ENCODE data around the gene ITGAL. TPM values are rescaled to one million over a fixed set of nuclear protein-coding genes. Genes with fewer than 3 reads are reported as not detected.
A peak's percentile ranks its signal among the peaks of the same experiment; 100 is the strongest.

ITGAL gene
- total RNA-seq, 1 experiment from 2014 or later, result not detected

GRCh38 chr16:30445408-30446202 is 26.9 kb upstream of the ITGAL start, which contains the start of gene SEPHS2:
TSS of gene SEPHS2 (minus strand) at chr16:30445874. CDS start at chr16:30445727, 147 bp downstream.
- Histone ChIP-seq H3K23ac (ENCODE audit: insufficient read length, low read depth, low read length) (no peak within 1 kb of the TSS), H3K9ac (ENCODE audit: extremely low read depth, insufficient read length, low read length) (peak within 1 kb of the TSS; percentile 37), H2BK20ac (ENCODE audit: low read depth, low read length, poor library complexity, severe bottlenecking) (no peak within 1 kb of the TSS), H3K79me1 (ENCODE audit: insufficient read depth, low read depth, low read length, poor library complexity, severe bottlenecking) (no peaks in the 10 kb centered on the region), H2BK5ac (ENCODE audit: insufficient read length, low read length) (no peak within 1 kb of the TSS), H4K91ac (ENCODE audit: insufficient read length, low read depth, low read length) (no peak within 1 kb of the TSS), H4K5ac (ENCODE audit: insufficient read length, low read depth, low read length) (no peak within 1 kb of the TSS), H3K4ac (ENCODE audit: low read depth, low read length) (no peak within 1 kb of the TSS), H3K4me1 (ENCODE audit: insufficient read depth, low read length) (peaks cover 3% of the 10 kb centered on the region; the same call in 1 of the 2 replicates), H2BK15ac (ENCODE audit: low read depth, low read length) (no peak within 1 kb of the TSS), H3K56ac (ENCODE audit: insufficient read length, low read depth, low read length) (no peak within 1 kb of the TSS), H3K4me2 (ENCODE audit: insufficient read depth, insufficient read length, low read length) (peak within 1 kb of the TSS; percentile 68), H3K18ac (ENCODE audit: insufficient read length, low read depth, low read length) (peak within 1 kb of the TSS; percentile 1), H3T11ph (ENCODE audit: low read length) (no peak within 1 kb of the TSS), H3K79me2 (ENCODE audit: insufficient read depth, low read length) (no peaks in the 10 kb centered on the region; the same call in 1 of the 2 replicates), H4K20me1 (ENCODE audit: control insufficient read depth, insufficient read depth, insufficient read length) (no peaks in the 10 kb centered on the region), H3K9me3 (ENCODE audit: control insufficient read depth, low read depth, low read length) (no peaks in the 10 kb centered on the region), H2AFZ (ENCODE audit: low read length) (peak within 1 kb of the TSS; percentile 100), H3K14ac (ENCODE audit: insufficient read depth, low read length) (no peak within 1 kb of the TSS), H4K8ac (replicated peaks; ENCODE audit: insufficient read length, low read depth, low read length) (no peak within 1 kb of the TSS), H2BK120ac (ENCODE audit: low read depth, low read length, poor library complexity, severe bottlenecking) (no peak within 1 kb of the TSS), H2AK5ac (ENCODE audit: insufficient read length, low read length) (no peak within 1 kb of the TSS), H2BK12ac (ENCODE audit: insufficient read length, low read depth, low read length) (no peak within 1 kb of the TSS), H3K27me3 (ENCODE audit: insufficient read depth, low read length) (no peaks in the 10 kb centered on the region), H3K23me2 (ENCODE audit: insufficient read length, low read depth, low read length, poor library complexity, severe bottlenecking) (peaks cover 5% of the 10 kb centered on the region), H3K27ac (ENCODE audit: insufficient read length, low read depth, low read length) (no peak within 1 kb of the TSS)
- H3K27me3 Mint-ChIP-seq (ENCODE audit: low read depth), result peaks cover 20% of the 10 kb centered on the region
- peak; percentile 56 for TF ChIP-seq CTCF (conservative IDR thresholded peaks at IDR 0.05)
- H3K4me1 Mint-ChIP-seq, result peaks cover 14 to 18% of the 10 kb centered on the region in 2 experiments
- H3K27ac Mint-ChIP-seq, result peak within 1 kb of the TSS; percentile 2 to 61 (median 19); a peak in 5 of 7 replicates
- peaks cover 15 to 27% (median 23%) of the 10 kb centered on the region in 3 experiments for H3K36me3 Mint-ChIP-seq (ENCODE audit: insufficient read depth in 1 of 3, low read depth in 3 of 3)
- H3K9me3 Mint-ChIP-seq, result peaks cover 6 to 10% of the 10 kb centered on the region in 2 experiments; a peak in 3 of 5 replicates
- H3K4me3 Mint-ChIP-seq, result peak within 1 kb of the TSS; percentile 84 to 89
- WGBS (ENCODE audit: extremely low coverage, insufficient read length, low lambda C conversion rate), result no CpG with 5 or more reads among the region's 59 CpGs
- DNase-seq, result peak; percentile 96

All from H9 (cell line).